Fibroblast of villous mesenchyme (primary cell): ENCODE measurements around the gene KRT85. TPM values are rescaled to one million over a fixed set of nuclear protein-coding genes. Genes with fewer than 3 reads are reported as not detected.
"Not testable (repeated sequence)": the region's sequence is repeated elsewhere in the genome, so short reads cannot be mapped to it uniquely, and the experiment has no call there.

Source experiments
- DNase-seq: peaks from one replicate; pipeline ENCODE4 v3.0.0-alpha.2; 2010; ENCODE audit warnings: low read depth
- H3K4me3 ChIP-seq: 2 replicates; pipeline ENCODE4 v1.5.1; 2011; ENCODE audit warnings: low read depth, mild to moderate bottlenecking, low read length
- total RNA-seq: library from RNA; depleted of rRNA; stranded (reverse); fragments of >200 nt; gene quantifications from 2 replicates; pipeline ENCODE4 v1.2.3, GENCODE V29; 2012
- TF ChIP-seq, protein P1 (sequence below): IDR thresholded peaks from 2 replicates; pipeline ENCODE4 v1.5.1; 2012; ENCODE audit warnings: low read depth, mild to moderate bottlenecking, low read length; ENCODE audit not compliant: insufficient read depth

Gene KRT85
- total RNA-seq, 1 donor = not detected

DNA sequence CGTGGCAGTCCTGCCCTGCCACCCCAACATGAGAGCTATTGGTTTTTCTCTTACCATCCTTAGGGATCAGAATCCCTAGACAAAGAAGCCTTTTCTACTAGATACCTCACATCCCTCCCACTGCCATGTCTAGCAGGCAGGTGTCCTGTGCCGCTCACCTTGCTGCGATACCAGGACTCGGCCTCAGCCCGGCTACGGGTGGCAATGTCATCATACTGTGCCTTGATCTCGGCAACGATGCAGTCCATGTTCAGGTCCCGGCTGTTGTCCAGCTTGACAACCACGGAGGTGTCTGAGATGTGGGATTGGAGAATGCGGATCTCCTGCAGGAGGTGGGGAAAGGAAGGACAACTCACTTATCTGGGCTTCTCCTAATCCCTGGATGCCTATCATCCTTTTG is 50.6 kb downstream of the KRT85 start:
- H3K4me3 ChIP-seq = no peak overlapping the region
- DNase-seq = no peak
- TF ChIP-seq, protein P1, sequence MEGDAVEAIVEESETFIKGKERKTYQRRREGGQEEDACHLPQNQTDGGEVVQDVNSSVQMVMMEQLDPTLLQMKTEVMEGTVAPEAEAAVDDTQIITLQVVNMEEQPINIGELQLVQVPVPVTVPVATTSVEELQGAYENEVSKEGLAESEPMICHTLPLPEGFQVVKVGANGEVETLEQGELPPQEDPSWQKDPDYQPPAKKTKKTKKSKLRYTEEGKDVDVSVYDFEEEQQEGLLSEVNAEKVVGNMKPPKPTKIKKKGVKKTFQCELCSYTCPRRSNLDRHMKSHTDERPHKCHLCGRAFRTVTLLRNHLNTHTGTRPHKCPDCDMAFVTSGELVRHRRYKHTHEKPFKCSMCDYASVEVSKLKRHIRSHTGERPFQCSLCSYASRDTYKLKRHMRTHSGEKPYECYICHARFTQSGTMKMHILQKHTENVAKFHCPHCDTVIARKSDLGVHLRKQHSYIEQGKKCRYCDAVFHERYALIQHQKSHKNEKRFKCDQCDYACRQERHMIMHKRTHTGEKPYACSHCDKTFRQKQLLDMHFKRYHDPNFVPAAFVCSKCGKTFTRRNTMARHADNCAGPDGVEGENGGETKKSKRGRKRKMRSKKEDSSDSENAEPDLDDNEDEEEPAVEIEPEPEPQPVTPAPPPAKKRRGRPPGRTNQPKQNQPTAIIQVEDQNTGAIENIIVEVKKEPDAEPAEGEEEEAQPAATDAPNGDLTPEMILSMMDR = no peak

DNA sequence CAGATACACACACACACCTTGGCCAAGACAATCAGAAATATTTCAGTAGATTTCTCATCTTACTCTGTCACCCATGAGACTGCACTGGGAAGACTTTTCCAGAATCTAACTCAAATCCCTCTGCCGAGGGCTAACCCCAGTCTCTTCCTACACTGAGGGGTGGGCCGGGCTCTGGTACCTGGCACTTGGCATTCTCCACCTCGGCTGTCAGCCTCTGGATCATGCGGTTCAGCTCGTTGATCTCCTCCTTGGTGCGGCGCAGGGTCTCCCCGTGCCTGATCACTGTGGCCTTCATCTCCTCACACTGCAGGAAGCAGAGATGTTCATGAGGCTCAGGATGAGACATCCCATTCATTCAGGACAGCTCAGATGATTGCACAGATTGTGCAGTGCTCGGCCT is 51.0 kb downstream of the KRT85 start:
- TF ChIP-seq, protein P1 = no peak
- no peak for DNase-seq
- no peak overlapping the region for H3K4me3 ChIP-seq

DNA sequence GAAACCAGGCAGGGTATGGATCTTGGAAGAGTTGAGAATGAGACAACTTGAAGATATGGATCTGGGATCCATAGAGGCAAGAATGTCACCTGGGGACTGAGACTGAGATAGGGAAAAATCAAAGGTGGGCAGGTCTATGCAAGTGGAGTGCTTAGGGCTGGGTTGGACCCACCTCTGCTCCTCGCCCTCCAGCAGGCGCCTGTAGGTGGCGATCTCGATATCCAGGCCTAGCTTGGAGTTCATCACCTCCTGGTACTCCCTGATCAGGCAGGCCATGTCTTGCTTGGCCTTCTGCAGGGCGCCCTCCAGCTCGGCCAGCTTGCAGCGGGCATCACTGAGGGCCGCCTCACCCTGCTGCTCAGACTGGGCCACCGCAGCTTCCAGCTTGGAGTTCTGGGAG is 51.6 kb downstream of the KRT85 start:
- TF ChIP-seq, protein P1 = peak; percentile 36
- not testable (repeated sequence) for DNase-seq, H3K4me3 ChIP-seq

DNA sequence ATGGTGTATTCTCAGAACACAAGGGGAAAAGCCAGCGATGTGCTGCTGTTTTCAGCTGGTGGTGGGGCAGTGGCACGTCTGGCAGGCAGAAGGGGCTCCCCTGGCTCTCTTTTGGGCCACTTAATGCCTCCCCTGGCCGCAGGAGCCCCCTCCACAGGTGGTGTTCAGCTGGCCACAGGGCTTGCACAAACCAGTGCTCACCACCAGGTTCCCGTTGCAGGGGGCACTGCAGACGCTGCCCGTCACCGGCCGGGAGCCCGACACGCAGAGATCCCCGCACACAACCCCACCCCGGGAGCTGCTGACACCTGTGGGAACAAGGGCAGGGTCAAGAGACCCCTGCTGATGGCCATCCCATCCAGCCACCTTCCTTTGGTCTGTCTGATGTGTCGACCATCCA is 52.8 kb downstream of the KRT85 start:
- no peak for DNase-seq
- H3K4me3 ChIP-seq = no peak overlapping the region
- TF ChIP-seq, protein P1 = no peak

DNA sequence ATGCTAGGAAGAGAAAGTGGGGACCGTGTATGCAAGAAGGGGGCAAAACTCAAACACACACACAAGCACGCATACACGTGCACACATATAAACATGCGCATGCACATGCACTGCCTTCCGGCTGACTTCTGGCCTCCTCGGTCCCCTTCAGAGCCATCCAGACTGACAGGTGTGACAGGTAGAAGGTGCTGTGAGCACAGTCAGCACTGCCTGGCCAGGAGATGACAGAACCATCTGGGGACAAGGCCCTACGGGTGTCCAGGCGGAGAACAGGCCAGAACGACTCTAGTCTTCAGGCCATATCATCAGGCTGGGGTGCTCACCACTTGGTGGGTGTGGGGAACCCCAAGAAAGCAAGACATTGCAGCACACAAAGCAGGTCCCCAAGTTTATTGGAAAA is 53.4 kb downstream of the KRT85 start:
- DNase-seq = no peak
- H3K4me3 ChIP-seq = no peak overlapping the region
- TF ChIP-seq, protein P1 = no peak

DNA sequence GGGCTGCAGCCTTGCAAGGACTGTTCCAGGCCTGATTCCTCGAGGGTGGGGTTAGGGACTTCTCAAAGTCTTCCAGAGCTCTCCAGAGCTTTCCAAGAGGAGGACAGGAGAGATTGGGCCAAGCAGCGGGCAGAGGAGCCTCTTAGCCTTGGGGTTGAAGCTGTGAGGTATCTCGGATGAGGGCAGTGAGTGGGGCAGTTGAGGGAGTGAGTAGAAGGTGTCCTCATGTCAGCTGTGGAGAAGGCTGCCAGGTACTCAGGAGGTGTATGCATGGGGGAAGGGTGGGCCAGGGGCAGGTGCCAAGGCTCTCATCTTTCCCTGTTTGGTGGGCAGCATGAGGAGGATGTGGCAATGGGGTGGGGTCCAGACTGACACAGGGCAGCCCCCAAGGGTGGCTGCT is 53.8 kb downstream of the KRT85 start:
- no peak for DNase-seq
- no peak overlapping the region for H3K4me3 ChIP-seq
- TF ChIP-seq, protein P1 = no peak

DNA sequence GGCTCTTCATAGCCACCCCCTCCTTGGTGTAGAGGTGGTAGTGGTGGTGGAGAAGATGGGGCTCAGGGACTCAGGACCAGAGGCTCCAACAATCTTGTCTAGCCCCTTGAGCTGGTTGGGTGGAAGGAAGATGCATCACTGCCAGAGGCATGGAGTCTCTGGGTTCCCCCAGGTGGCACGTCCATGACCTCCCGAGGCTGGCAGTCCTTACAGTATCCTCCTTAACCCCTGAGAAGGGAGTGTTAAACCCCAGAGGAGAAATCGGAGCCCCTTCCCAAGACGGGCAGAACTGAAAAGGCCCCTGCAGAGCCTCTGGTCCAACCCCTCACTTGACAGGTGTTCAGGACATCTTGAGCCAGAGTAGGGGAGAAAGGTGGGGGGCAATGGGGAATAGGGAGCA is 55.2 kb downstream of the KRT85 start:
- TF ChIP-seq, protein P1 = no peak
- no peak overlapping the region for H3K4me3 ChIP-seq
- no peak for DNase-seq
